ENCODE measurements around the gene NKD2. TPM values are rescaled to one million over a fixed set of nuclear protein-coding genes. Genes with fewer than 3 reads are reported as not detected.

Gene NKD2
- total and polyA plus RNA-seq, 9 of the 15 experiments (the other 6 are each of a cell fraction or from before 2014, with no cell fraction given): 0.09 to 0.64 (median 0.27) TPM; not detected in 5

GRCh38 chr5:1012313-1012841 is 3.8 kb downstream of the NKD2 start:
- peaks cover 50 to 90% of the 10 kb centered on the region in 2 experiments for H3K27me3 ChIP-seq (ENCODE audit: control insufficient read depth in 2 of 2, insufficient read depth in 2 of 2, low read length in 2 of 2)
- H3K4me3 ChIP-seq: no peak overlapping the region
- no peak overlapping the region for H2AFZ ChIP-seq (ENCODE audit: low read depth, low read length)
- H3K27ac ChIP-seq (ENCODE audit: extremely low read depth, low read depth, low read length): no peak overlapping the region
- DNase-seq (ENCODE audit: extremely low read depth in 1 of 4, low spot score in 3 of 4): no peak
- intact Hi-C loops (cut with micrococcal nuclease) (no loop called here), in situ Hi-C loops (cut with MboI) (no loop called here)
- no peaks in the 10 kb centered on the region for H3K79me2 ChIP-seq (ENCODE audit: control insufficient read depth, insufficient read depth, low read length)
- POLR2A ChIA-PET: interaction anchor here (0.6 to 0.9 kb wide), 2 partner anchors 16 to 128 kb away, joined by 4 read pairs; no protein-coding TSS in a partner anchor
- no peaks in the 10 kb centered on the region for H3K9me3 ChIP-seq (replicated peaks; ENCODE audit: control insufficient read depth, insufficient read depth, low read depth, low read length)
- peaks cover 48% of the 10 kb centered on the region for H4K20me1 ChIP-seq (replicated peaks; ENCODE audit: control insufficient read depth, insufficient read depth, low read length)
- no peaks in the 10 kb centered on the region for H3K36me3 ChIP-seq (ENCODE audit: control insufficient read depth, insufficient read depth, low read length)
- peaks cover 0 to 34% of the 10 kb centered on the region in 2 experiments; a peak in 2 of 5 replicates for H3K4me1 ChIP-seq (replicated peaks in 1 of 2; ENCODE audit: control insufficient read depth in 2 of 2, insufficient read depth in 2 of 2, low read length in 2 of 2)
- no peak for FAIRE-seq
- H3K9ac ChIP-seq (ENCODE audit: insufficient read depth in 1 of 2, low read depth in 2 of 2, low read length in 2 of 2): no peak overlapping the region
- CTCF ChIA-PET (ENCODE audit: low intra/inter-chr PET ratio): no interaction called here
- no peak for ATAC-seq
- no peaks in the 10 kb centered on the region for H3K9me1 ChIP-seq (ENCODE audit: control insufficient read depth, insufficient read depth, low read length)
- H3K4me2 ChIP-seq (ENCODE audit: insufficient read depth, low read length): no peak overlapping the region
- TF ChIP-seq NFIX (CRISPR knock-in tag; IDR thresholded peaks at IDR 0.05; ENCODE audit: low read depth) (no peak), FUS (optimal IDR thresholded peaks at IDR 0.05; ENCODE audit: low read depth, low read length) (no peak), COPS2 (conservative IDR thresholded peaks at IDR 0.05) (no peak), ETV1 (tag; conservative IDR thresholded peaks at IDR 0.05; ENCODE audit: low read depth) (no peak), NFATC3 (IDR thresholded peaks at IDR 0.05) (no peak), BRF1 (IDR thresholded peaks at IDR 0.05; ENCODE audit: borderline replicate concordance, extremely low read depth, insufficient read length) (no peak), JUNB (CRISPR knock-in tag; conservative IDR thresholded peaks at IDR 0.05) (no peak)
- BruUV-seq (replicated peaks): no TSS peak
- 1% methylated on average over 12 of the region's 12 CpGs for WGBS (ENCODE audit: insufficient coverage, low coverage, missing lambda C conversion rate)

Data from K562 (cell line).